ENCODE measurements around the gene PRPF19.

- TF ChIP-seq, protein P1, sequence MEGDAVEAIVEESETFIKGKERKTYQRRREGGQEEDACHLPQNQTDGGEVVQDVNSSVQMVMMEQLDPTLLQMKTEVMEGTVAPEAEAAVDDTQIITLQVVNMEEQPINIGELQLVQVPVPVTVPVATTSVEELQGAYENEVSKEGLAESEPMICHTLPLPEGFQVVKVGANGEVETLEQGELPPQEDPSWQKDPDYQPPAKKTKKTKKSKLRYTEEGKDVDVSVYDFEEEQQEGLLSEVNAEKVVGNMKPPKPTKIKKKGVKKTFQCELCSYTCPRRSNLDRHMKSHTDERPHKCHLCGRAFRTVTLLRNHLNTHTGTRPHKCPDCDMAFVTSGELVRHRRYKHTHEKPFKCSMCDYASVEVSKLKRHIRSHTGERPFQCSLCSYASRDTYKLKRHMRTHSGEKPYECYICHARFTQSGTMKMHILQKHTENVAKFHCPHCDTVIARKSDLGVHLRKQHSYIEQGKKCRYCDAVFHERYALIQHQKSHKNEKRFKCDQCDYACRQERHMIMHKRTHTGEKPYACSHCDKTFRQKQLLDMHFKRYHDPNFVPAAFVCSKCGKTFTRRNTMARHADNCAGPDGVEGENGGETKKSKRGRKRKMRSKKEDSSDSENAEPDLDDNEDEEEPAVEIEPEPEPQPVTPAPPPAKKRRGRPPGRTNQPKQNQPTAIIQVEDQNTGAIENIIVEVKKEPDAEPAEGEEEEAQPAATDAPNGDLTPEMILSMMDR (IDR thresholded peaks at IDR 0.05) = no peak
- TF ChIP-seq ZNF302 (CRISPR knock-in tag; IDR thresholded peaks at IDR 0.05) (no peak), RFX5 (IDR thresholded peaks at IDR 0.05) (no peak), PHF8 (IDR thresholded peaks at IDR 0.05; ENCODE audit: borderline replicate concordance, low read depth) (no peak)
These were observed 30.8 kb downstream of the PRPF19 start for GRCh38 chr11:60875366-60876167.

All from A549 (cell line).